GM10847 (cell line): ENCODE data around the gene PLA2G12B.

Source experiments
- POLR2A ChIP-seq: IDR thresholded peaks from 2 replicates; pipeline ENCODE4 v1.6.1; 2011; ENCODE audit not compliant: insufficient read length; ENCODE audit errors: extremely low read depth

The PLA2G12B gene

GRCh38 chr10:72904806-72905205 lies 49.8 kb downstream of the PLA2G12B start:
- TF ChIP-seq POLR2A: no peak

- no peak for TF ChIP-seq POLR2A
Measured at GRCh38 chr10:72899545-72899944, 55.1 kb downstream of the PLA2G12B start.

DNA sequence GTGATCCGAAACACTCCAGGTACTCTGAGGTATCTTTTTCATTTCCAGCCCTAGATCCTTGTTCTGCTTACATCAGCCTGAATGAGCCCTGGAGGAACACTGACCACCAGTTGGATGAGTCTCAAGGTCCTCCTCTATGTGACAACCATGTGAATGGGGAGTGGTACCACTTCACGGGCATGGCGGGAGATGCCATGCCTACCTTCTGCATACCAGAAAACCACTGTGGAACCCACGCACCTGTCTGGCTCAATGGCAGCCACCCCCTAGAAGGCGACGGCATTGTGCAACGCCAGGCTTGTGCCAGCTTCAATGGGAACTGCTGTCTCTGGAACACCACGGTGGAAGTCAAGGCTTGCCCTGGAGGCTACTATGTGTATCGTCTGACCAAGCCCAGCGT lies 56.0 kb downstream of the PLA2G12B start:
- TF ChIP-seq POLR2A: no peak

GRCh38 chr10:72895236-72895850 lies 59.3 kb downstream of the PLA2G12B start:
- TF ChIP-seq POLR2A: no peak

DNA sequence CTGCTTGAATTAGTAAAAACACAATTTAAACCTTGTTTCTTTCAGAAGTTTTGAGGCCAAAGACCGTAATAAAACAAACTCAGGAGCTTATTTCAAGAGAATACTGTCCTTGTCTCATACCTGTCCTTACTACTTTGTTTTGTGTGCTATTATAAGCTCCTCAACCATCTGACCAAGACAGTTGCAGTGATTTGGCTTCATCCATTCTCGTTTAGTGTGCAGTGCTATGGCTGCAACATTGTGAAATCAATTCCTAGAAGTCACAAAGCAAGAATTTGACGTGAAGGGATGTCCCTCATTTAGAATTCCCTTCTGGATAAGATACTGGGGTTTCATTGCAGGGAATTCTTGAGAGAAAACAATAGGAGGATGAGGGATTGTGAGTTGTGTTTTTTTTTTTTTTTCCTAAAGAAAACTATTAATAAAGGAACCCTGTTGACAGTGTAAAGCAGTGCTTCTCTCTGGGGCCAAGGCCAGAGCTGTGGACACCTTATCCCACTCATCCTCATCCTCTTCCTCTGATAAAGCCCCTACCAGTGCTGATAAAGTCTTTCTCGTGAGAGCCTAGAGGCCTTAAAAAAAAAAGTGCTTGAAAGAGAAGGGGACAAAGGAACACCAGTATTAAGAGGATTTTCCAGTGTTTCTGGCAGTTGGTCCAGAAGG lies 61.3 kb downstream of the PLA2G12B start, which contains the start of gene OIT3:
TSS of gene OIT3 (plus strand) at position 604 of the 663 bp plus-strand sequence. CDS start 60 bp downstream, outside the sequence.
- no peak for TF ChIP-seq POLR2A

DNA sequence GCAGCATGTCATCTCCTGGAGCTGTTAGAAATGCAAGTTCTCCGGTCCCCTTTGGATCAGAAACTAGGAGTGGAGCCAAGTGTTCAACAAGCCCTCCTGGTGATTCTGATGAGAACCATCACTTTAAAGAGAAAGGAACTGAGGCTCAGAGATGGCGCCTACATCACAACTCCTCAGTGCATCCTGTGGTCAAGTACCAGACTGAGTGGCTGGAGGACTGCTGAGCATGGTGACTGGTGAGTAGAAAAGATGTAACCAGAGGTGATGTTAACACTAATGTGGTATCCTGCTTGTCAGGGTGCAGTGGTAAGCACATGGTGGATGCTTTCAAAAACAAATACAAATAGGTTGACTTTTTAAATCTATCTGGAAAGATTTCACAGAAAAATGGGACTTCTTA lies 64.5 kb downstream of the PLA2G12B start:
- no peak for TF ChIP-seq POLR2A

DNA sequence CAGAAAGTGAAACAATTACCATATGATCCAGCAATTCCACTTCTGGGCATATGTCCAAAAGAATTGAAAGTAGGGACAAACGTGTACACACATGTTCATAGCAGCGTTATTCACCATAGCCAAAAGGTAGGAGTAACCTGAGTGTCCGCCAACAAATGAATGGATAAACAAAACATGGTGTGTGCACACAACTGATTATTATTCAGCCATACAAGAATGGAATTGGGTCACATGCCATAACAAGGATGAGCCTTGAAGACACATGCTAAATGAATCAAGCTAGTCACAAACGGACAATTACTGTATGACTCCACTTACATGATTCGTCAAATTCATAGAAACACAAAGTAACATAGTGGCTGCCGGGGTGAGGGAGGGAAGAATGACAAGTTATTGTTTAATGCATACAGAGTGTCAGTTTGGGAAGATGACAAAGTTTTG lies 65.2 kb downstream of the PLA2G12B start:
- no peak for TF ChIP-seq POLR2A

- TF ChIP-seq POLR2A: no peak
Measured at GRCh38 chr10:72888151-72888638, 66.4 kb downstream of the PLA2G12B start.

- TF ChIP-seq POLR2A: no peak
Measured at GRCh38 chr10:72887043-72887442, 67.6 kb downstream of the PLA2G12B start.

- no peak for TF ChIP-seq POLR2A
Measured at GRCh38 chr10:72886621-72887020, 68.0 kb downstream of the PLA2G12B start.

- no peak for TF ChIP-seq POLR2A
Measured at GRCh38 chr10:72885953-72886352, 68.7 kb downstream of the PLA2G12B start.
